ENCODE measurements around the gene HOXA9. TPM values are rescaled to one million over a fixed set of nuclear protein-coding genes. Genes with fewer than 3 reads are reported as not detected.

HOXA9 gene
- total RNA-seq, 1 donor from 2014 or later = not detected

GRCh38 chr7:27117887-27118491, 47.3 kb downstream of the HOXA9 start:
- Histone ChIP-seq H3K4me3 (no peak overlapping the region), H2AFZ (replicated peaks) (no peak overlapping the region), H3K79me2 (ENCODE audit: low read depth) (no peaks in the 10 kb centered on the region), H3K4me1 (no peaks in the 10 kb centered on the region), H4K20me1 (ENCODE audit: low read depth) (peaks cover 93% of the 10 kb centered on the region), H3F3A (ENCODE audit: low read depth) (peaks cover 5% of the 10 kb centered on the region), H3K9ac (no peak overlapping the region), H3K9me3 (ENCODE audit: low read depth) (no peaks in the 10 kb centered on the region), H3K36me3 (no peaks in the 10 kb centered on the region), H3K4me2 (no peak overlapping the region), H3K27me3 (peaks cover 100% of the 10 kb centered on the region), H3K27ac (no peak overlapping the region)
- Mint-ChIP-seq H3K27ac (no peak overlapping the region), H3K4me3 (no peak overlapping the region), H3K9me3 (peaks cover 3% of the 10 kb centered on the region), H3K36me3 (no peaks in the 10 kb centered on the region), H3K4me1 (no peaks in the 10 kb centered on the region), H3K27me3 (ENCODE audit: insufficient read depth, low read depth) (peaks cover 91% of the 10 kb centered on the region)
- TF ChIP-seq EZH2phosphoT487 (IDR thresholded peaks at IDR 0.05) (peak; percentile 35), EZH2 (IDR thresholded peaks at IDR 0.05) (peak; percentile 91)
- TF ChIP-seq, protein P1, sequence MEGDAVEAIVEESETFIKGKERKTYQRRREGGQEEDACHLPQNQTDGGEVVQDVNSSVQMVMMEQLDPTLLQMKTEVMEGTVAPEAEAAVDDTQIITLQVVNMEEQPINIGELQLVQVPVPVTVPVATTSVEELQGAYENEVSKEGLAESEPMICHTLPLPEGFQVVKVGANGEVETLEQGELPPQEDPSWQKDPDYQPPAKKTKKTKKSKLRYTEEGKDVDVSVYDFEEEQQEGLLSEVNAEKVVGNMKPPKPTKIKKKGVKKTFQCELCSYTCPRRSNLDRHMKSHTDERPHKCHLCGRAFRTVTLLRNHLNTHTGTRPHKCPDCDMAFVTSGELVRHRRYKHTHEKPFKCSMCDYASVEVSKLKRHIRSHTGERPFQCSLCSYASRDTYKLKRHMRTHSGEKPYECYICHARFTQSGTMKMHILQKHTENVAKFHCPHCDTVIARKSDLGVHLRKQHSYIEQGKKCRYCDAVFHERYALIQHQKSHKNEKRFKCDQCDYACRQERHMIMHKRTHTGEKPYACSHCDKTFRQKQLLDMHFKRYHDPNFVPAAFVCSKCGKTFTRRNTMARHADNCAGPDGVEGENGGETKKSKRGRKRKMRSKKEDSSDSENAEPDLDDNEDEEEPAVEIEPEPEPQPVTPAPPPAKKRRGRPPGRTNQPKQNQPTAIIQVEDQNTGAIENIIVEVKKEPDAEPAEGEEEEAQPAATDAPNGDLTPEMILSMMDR (IDR thresholded peaks at IDR 0.05) = no peak
- no peak for DNase-seq (ENCODE audit: low spot score)

- H3F3A ChIP-seq (ENCODE audit: low read depth) = peaks cover 13% of the 10 kb centered on the region
- H3K36me3 Mint-ChIP-seq = no peaks in the 10 kb centered on the region
- no peak overlapping the region for H3K27ac ChIP-seq
- H3K4me1 Mint-ChIP-seq = no peaks in the 10 kb centered on the region
- peaks cover 3% of the 10 kb centered on the region for H3K9me3 Mint-ChIP-seq
- DNase-seq (ENCODE audit: low spot score) = no peak
- no peak overlapping the region for H2AFZ ChIP-seq (replicated peaks)
- no peak overlapping the region for H3K4me3 Mint-ChIP-seq
- no peak overlapping the region for H3K9ac ChIP-seq
- H3K4me3 ChIP-seq = no peak overlapping the region
- H4K20me1 ChIP-seq (ENCODE audit: low read depth) = peaks cover 93% of the 10 kb centered on the region
- H3K79me2 ChIP-seq (ENCODE audit: low read depth) = no peaks in the 10 kb centered on the region
- H3K27me3 Mint-ChIP-seq (ENCODE audit: insufficient read depth, low read depth) = peaks cover 91% of the 10 kb centered on the region
- H3K27me3 ChIP-seq = peaks cover 100% of the 10 kb centered on the region
- no peaks in the 10 kb centered on the region for H3K9me3 ChIP-seq (ENCODE audit: low read depth)
- no peak overlapping the region for H3K27ac Mint-ChIP-seq
- TF ChIP-seq EZH2 (IDR thresholded peaks at IDR 0.05) = peak; percentile 53
- TF ChIP-seq, protein P1 (IDR thresholded peaks at IDR 0.05) = no peak
- no peaks in the 10 kb centered on the region for H3K36me3 ChIP-seq
- H3K4me2 ChIP-seq = no peak overlapping the region
- no peaks in the 10 kb centered on the region for H3K4me1 ChIP-seq
Observed at GRCh38 chr7:27116962-27117886, 48.1 kb downstream of the HOXA9 start.

GRCh38 chr7:27116031-27116961, 49.0 kb downstream of the HOXA9 start:
- no peak overlapping the region for H3K9ac ChIP-seq

More at GRCh38 chr7:27116031-27116961, 49.0 kb downstream of the HOXA9 start:
- H3K27me3 ChIP-seq = peaks cover 100% of the 10 kb centered on the region
- H3K9me3 ChIP-seq (ENCODE audit: low read depth) = no peaks in the 10 kb centered on the region
- H3K36me3 ChIP-seq = no peaks in the 10 kb centered on the region
- H3K27ac ChIP-seq = no peak overlapping the region
- H2AFZ ChIP-seq (replicated peaks) = no peak overlapping the region
- no peak overlapping the region for H3K27ac Mint-ChIP-seq
- no peaks in the 10 kb centered on the region for H3K4me1 Mint-ChIP-seq
- peaks cover 13% of the 10 kb centered on the region for H3F3A ChIP-seq (ENCODE audit: low read depth)
- H3K27me3 Mint-ChIP-seq (ENCODE audit: insufficient read depth, low read depth) = peaks cover 92% of the 10 kb centered on the region
- no peak overlapping the region for H3K4me2 ChIP-seq
- H3K4me3 ChIP-seq = no peak overlapping the region
- no peaks in the 10 kb centered on the region for H3K36me3 Mint-ChIP-seq
- H3K4me1 ChIP-seq = no peaks in the 10 kb centered on the region
- no peaks in the 10 kb centered on the region for H3K9me3 Mint-ChIP-seq
- TF ChIP-seq EZH2 (IDR thresholded peaks at IDR 0.05) (peak; percentile 64), EZH2phosphoT487 (IDR thresholded peaks at IDR 0.05) (peak; percentile 52)
- TF ChIP-seq, protein P1 (IDR thresholded peaks at IDR 0.05) = no peak
- H3K79me2 ChIP-seq (ENCODE audit: low read depth) = no peaks in the 10 kb centered on the region
- no peak overlapping the region for H3K4me3 Mint-ChIP-seq
- no peak for DNase-seq (ENCODE audit: low spot score)
- peaks cover 93% of the 10 kb centered on the region for H4K20me1 ChIP-seq (ENCODE audit: low read depth)
